Motor neuron (in vitro differentiated cells): ENCODE data around the gene MR1. TPM values are rescaled to one million over a fixed set of nuclear protein-coding genes. Genes with fewer than 3 reads are reported as not detected.
A peak's percentile ranks its signal among the peaks of the same experiment; 100 is the strongest.

Source experiments
- ATAC-seq, 8 experiments: fragments of 200-7000 bp; cut with Tn5 transposase; replicated peaks in 6 of 8; 2 replicates each; pipeline ENCODE4 v1.8.0; 2021; ENCODE audit warnings: mild to moderate bottlenecking in 8 of 8, moderate library complexity in 8 of 8
- H3K27ac ChIP-seq, 2 donors: fragments of 250-450 bp; sonication (Bioruptor Pico); 2 replicates each; pipeline ENCODE4 v1.9.0; 2021; ENCODE audit warnings: antibody characterized with exemption in 2 of 2, mild to moderate bottlenecking in 2 of 2, moderate library complexity in 1 of 2
- H3K4me1 ChIP-seq, 2 donors: fragments of 250-450 bp; sonication (Bioruptor Pico); replicated peaks in 1 of 2; 2 replicates each; pipeline ENCODE4 v1.6.1; 2021; ENCODE audit warnings: antibody characterized with exemption in 2 of 2, mild to moderate bottlenecking in 2 of 2, moderate library complexity in 1 of 2
- H3K4me3 ChIP-seq, 5 donors: fragments of 250-450 bp; sonication (Bioruptor Pico); 2 replicates each; pipeline ENCODE4 v1.9.0; 2021; ENCODE audit warnings: antibody characterized with exemption in 5 of 5, mild to moderate bottlenecking in 5 of 5, moderate library complexity in 4 of 5
- WGBS, 10 experiments: fragments of 450-650 bp; shearing (Covaris generic); methylation state at CpG; one replicate each; pipeline ENCODE4 v1.0.0; 2022; 5-methylcytosine and 5-hydroxymethylcytosine counted together
- in situ Hi-C, 9 experiments: fragments of 400-800 bp; cut with MboI; loops; one replicate each; pipeline ENCODE4 v1.15.0; 2021; ENCODE audit warnings: low sequenced_read_pairs in 9 of 9, low pct_unique_long_range_greater_than_20kb in 2 of 9; ENCODE audit not compliant: unreplicated experiment in 9 of 9
- total RNA-seq, 8 experiments: library from RNA; unstranded; fragments of 300-600 nt; gene quantifications; 2 replicates each; pipeline versions ENCODE4 v1.2.3 to v1.2.4, GENCODE V29; 2022

Gene MR1
- total RNA-seq = 10 to 100 TPM in 3 of 8 experiments, 1 to 10 TPM in 2, under 1 TPM in 3; 0.05 to 41.8 (median 2.3) TPM

DNA sequence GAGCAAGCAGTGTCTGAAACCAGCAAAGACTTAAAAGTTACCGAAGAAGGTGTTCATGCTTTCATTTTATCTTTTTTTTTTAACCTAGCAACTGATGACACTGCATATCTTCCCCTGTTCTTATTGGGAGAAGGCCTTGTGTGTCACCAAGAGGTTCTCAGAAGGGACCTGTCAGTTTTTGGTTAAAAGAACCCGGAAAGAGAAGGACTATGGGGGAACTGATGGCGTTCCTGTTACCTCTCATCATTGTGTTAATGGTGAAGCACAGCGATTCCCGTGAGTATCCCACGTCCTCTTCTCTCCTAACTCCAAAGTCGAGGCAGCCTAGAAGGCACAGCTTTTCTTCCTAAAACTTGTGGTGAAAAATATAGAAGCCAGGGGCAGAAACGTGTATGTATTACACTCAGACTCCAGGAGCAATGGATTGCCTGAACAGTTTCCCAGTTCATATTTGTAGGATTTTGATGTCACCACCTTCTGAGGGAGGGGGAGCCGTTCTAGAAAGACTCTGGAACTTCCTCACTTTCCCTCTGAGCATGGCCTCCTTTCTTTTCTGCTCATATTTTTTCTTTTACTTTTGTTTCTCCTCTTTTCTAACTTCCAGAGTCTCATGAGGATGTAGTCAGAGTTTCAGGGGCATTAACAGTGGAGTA is at the start of gene MR1:
MR1 (plus strand) TSS at position 185 of the 653 bp plus-strand sequence; CDS start at position 210, 25 bp downstream.
- in situ Hi-C loops = no loop called here
- Histone ChIP-seq H3K4me1 (peaks cover 0 to 4% of the 10 kb centered on the region in 2 donors), H3K4me3 (no peak within 1 kb of the TSS), H3K27ac (no peak within 1 kb of the TSS)
- peak in 7 of 8 experiments; percentile 48 to 97 (median 70) for ATAC-seq
- 0 to 100% (median 50%) methylated on average over 1 to 9 of the region's 9 CpGs for WGBS, 10 experiments

DNA sequence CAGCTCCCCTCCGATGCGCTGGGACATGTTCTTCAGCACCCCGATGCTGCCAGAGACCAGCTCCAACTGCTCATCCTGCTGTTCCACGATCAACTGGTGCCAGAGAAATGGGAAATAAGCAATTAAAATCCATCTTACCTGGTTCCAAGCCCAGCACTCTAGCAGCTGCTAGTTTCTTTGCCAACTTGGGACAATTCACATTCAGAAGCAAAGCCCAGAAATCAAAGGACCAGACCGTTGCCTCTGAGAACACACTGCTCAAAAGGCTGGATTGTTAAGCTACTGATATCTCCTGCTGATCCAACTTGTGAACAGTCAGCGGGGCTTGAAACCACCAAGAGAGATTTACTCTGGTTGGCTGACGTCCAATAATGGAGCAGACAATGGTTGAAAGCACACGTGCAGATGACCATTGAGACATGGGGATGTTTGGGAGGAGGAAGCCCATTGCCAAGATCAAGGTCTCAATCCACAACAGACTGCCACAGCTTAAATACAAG is 45.5 kb upstream of the MR1 start:
- in situ Hi-C loops = no loop called here
- WGBS, 10 experiments = 38 to 100% (median 70%) methylated on average over 2 to 8 of the region's 8 CpGs; no CpG with 5 or more reads in 1 of the 10 experiments
- Histone ChIP-seq H3K27ac (no peak overlapping the region), H3K4me3 (no peak overlapping the region), H3K4me1 (no peaks in the 10 kb centered on the region)
- peak in 2 of 8 experiments; percentile 25 to 56 for ATAC-seq

DNA sequence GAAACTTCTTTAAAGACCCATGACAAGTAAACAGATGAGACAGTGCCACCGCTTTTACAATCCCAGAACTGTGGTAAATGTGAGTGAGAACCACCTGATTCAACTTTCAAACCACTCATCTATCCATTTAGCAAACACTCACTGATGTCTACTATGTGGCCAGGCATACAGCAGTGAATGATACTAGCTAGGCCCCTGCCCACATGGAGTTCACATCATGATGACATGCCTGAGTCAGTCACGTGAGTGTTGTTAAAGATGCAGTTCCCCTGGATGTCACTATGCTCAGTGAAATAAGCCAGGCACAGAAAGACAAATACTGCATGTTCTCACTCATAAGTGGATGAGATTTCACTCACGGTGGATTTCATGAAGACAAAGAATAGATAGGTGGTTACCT is 39.5 kb upstream of the MR1 start:
- Histone ChIP-seq H3K27ac (no peak overlapping the region), H3K4me3 (no peak overlapping the region), H3K4me1 (no peaks in the 10 kb centered on the region)
- WGBS, 10 experiments = 20 to 100% (median 91%) methylated on average over 1 to 3 of the region's 3 CpGs
- ATAC-seq = peak in 1 of 8 experiments; percentile 36
- in situ Hi-C loops = no loop called here

DNA sequence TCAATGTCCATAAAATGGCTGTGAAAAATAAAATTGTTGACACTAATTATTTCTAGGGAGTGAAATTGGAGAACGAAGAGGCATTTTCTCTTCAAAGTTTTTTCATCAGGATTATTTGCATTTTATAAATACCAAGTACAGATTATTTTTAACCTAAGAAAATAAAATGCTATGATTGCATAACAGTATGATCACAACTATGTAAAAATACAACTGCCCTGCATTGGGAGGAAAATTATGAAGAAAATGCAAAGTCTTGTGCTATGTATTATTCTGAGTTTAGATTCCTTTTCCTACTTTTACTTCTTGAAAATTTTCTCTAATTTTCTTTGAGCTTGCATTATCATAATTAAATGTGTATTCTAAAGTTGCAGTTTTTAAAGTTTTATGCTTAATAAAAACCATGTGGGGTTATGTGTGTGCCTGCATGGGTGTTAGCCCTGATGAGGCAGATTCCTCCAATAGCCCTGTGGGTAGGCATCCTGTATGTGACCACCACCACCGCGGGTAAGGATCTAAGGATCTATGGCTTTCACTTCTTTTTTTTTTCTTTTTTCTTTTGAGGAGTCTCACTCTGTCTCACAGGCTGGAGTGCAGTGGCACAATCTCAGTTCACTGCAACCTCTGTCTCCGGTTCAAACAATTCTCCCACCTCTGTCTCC is 35.8 kb upstream of the MR1 start:
- in situ Hi-C loops = no loop called here
- WGBS, 10 experiments = 20 to 100% (median 85%) methylated on average over 1 to 4 of the region's 4 CpGs
- peak in 3 of 8 experiments; percentile 62 to 79 (median 67) for ATAC-seq

DNA sequence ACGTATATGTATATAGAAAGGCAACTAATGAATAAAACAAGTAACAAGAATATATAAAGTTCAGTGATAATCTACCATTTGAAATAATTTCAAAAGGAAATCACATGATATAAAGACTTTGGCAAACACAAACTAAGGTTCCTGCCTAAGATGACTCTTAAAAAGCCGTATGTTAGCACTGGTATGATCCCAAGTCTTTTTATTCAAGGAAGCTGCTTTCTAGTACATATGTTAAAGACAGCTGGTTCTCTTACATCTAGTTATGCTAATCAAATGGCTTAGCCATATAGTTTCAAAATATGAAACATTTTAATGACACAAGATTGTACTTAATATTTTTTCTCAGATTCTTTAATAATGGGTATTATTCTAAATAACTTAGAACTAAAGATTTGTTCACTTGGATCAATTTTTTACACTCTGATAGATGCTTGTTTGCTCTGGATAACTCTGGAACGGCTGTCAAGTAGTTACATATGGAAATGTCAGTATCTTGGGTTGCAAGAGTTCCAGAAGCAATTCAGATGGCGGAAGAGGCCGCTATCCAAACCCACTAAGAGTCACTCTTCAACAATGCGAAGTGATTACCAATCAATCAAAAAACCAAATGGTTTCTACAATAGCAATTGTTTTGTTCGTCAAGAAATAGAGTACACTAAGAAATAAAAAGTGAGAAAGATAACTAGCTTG is 32.5 kb upstream of the MR1 start:
- Histone ChIP-seq H3K4me3 (no peak overlapping the region), H3K27ac (no peak overlapping the region), H3K4me1 (no peaks in the 10 kb centered on the region)
- WGBS, 10 experiments = 68 to 100% (median 91%) methylated on average over 2 to 7 of the region's 7 CpGs
- ATAC-seq = no peak
- in situ Hi-C loops = loop anchor here in 1 of 9 experiments (25.0 kb wide), 1 partner anchor 89 kb away; the partner anchor contains the start of gene KIAA1614

More for the DNA sequence above, 35.8 kb upstream of the MR1 start:
- Histone ChIP-seq H3K4me3 (no peak overlapping the region), H3K4me1 (no peaks in the 10 kb centered on the region), H3K27ac (no peak overlapping the region)

DNA sequence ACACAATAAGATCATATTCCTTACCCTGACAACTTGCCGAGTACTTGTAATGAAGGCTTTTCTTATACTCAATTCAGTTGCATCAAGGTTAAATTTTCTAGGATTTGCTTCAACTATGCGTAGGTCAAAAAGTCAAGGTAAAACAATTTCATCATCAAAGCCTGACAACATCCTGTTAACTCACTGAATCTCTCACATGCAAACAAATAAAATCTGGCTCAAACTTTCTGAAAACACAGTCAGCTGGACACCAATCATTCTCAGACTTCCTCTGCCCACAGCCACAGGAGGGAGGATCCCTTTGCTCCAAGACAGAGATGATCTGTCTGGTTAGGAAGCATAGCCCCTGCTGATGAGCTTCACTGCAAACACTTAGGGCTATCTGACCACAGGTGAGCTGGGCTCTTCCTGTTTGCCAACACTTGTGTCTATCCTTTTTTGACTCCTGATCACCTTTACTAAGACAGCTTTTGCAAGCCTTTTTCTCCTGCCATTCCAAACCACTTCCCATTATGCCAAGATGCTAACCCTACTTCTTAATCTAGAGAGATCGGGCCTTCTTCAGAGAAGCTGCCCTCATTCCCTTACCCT is 31.1 kb upstream of the MR1 start:
- in situ Hi-C loops = loop anchor here in 1 of 9 experiments (25.0 kb wide), 1 partner anchor 90 kb away; the partner anchor contains the start of gene KIAA1614
- H3K4me1 ChIP-seq = no peaks in the 10 kb centered on the region
- 95 to 100% (median 100%) methylated on average over 1 to 3 of the region's 3 CpGs for WGBS, 10 experiments
- H3K4me3 ChIP-seq = no peak overlapping the region
- no peak overlapping the region for H3K27ac ChIP-seq
- no peak for ATAC-seq

DNA sequence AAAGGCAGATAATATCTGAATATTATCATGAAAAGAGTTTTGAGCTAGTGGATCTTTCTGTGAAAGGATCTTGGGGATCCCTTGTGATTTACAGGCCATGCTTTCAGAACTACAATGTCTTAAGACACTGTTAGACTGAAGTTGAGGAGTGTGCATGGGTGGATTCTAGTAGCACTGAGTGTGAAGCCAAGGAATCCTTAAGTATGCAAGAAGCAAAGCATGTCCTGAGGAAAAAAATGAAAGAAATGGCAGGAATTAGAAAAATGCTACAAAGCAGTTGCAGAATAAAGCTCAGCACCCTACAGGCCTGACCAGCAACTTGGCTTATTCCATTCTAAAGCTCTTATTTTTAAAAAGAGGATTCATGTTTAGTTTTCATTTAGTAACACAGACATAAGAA is 23.0 kb upstream of the MR1 start:
- H3K27ac ChIP-seq = no peak overlapping the region
- H3K4me3 ChIP-seq = no peak overlapping the region
- peak in 3 of 8 experiments; percentile 61 to 86 (median 77) for ATAC-seq
- H3K4me1 ChIP-seq = no peaks in the 10 kb centered on the region
- in situ Hi-C loops = loop anchor here in 1 of 9 experiments (25.0 kb wide), 1 partner anchor 98 kb away; the partner anchor contains the start of gene KIAA1614

DNA sequence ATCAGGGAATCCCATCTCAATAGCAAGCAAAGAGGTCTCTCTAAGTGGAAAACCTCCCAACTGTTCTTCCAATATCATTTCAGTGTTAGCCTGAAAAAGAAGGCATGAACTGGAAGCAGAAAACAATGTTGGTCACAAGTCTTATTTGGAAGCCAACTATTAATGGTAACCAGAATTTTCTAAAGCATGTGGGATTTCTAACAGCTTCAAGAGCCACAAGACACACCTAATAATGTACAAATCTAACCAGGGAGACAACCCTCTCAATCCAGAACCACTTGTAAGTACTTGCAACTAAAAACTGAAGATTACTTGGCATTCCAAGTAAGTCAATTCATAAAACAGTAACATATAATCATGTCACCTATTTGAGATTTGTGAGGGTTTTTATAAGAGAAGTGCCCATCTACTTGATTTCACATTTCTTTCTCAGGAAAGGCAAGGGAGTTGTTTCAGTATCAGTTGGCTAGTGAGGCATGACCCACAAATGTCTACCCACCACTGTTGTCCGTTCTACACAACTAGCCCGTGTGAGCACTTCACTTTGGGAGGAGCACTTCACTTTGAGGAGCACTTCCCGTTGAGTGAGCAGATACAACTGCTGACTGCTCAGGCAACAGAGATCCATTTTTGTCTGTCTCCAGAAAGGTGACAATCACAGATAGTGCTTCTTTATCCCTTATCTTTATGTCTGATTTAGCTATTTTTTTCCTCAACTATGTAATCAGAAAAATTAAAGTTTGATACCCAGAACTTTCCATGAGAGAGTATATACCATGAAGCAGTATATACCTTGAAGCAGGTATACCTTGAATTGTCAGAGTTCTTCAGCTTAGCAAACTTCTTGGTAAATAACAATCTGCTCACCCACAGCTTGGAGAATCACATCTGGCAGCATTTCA is 22.2 kb upstream of the MR1 start:
- ATAC-seq = peak in 1 of 8 experiments; percentile 30
- Histone ChIP-seq H3K27ac (no peak overlapping the region), H3K4me1 (no peaks in the 10 kb centered on the region), H3K4me3 (no peak overlapping the region)
- 18 to 100% (median 81%) methylated on average over 2 to 3 of the region's 3 CpGs; no CpG with 5 or more reads in 3 of the 10 experiments for WGBS, 10 experiments
- in situ Hi-C loops = loop anchor here in 1 of 9 experiments (25.0 kb wide), 1 partner anchor 99 kb away; the partner anchor contains the start of gene KIAA1614

DNA sequence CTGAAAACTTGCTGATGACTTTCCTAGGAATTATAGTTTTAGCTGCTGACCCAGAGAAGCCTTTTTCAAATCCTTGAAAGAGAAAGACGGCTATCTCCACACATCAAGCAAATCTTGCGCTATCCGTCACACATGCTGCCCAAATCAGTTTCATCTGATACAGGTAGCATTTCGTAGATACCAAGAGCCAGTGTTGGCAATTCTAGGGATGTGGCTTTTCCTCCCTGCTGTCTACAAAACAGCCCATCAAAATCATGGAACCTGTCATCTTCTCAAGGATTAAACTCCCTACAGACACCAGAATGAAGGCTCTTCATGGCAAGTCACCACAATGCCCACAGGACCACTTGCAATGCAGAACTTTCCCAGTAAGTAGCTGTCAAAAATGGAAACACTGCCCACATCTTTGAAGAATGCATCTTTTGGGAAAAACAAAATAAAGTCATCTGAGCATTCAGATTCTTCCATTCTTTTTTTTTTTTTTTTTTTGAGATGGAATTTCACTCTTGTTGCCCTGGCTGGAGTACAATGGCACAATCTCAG is 21.5 kb upstream of the MR1 start:
- in situ Hi-C loops = loop anchor here in 1 of 9 experiments (25.0 kb wide), 1 partner anchor 100 kb away; the partner anchor contains the start of gene KIAA1614
- ATAC-seq = no peak
- WGBS, 10 experiments = 73 to 100% (median 94%) methylated on average over 1 to 4 of the region's 4 CpGs; no CpG with 5 or more reads in 2 of the 10 experiments
- Histone ChIP-seq H3K4me1 (no peaks in the 10 kb centered on the region), H3K27ac (no peak overlapping the region), H3K4me3 (no peak overlapping the region)

DNA sequence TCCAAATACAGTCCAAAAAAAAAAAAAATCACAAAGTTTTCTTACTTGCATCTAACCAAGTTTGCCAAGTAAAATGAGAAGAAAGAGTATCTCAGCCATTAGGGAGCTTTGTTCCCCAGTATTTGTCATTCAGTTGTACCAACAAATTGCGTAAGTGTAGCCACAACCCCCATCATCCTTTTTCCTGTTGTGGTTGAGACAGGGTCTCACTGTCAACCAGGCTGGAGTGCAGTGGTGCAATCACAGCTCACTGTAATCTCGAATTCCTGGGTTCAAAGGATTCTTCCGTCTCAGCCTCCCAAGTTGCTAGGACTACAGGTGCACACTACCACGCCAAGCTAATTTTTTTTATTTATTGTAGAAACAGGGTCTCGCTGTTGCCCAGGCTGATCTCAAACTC is 20.6 kb upstream of the MR1 start:
- no peak overlapping the region for H3K27ac ChIP-seq
- 80 to 100% (median 90%) methylated on average over 1 to 5 of the region's 5 CpGs; no CpG with 5 or more reads in 1 of the 10 experiments for whole genome bisulfite sequencing, 10 experiments
- H3K4me3 ChIP-seq = no peak overlapping the region
- in situ Hi-C loops = loop anchor here in 1 of 9 experiments (25.0 kb wide), 1 partner anchor 101 kb away; the partner anchor contains the start of gene KIAA1614
- ATAC-seq = no peak
- H3K4me1 ChIP-seq = no peaks in the 10 kb centered on the region

DNA sequence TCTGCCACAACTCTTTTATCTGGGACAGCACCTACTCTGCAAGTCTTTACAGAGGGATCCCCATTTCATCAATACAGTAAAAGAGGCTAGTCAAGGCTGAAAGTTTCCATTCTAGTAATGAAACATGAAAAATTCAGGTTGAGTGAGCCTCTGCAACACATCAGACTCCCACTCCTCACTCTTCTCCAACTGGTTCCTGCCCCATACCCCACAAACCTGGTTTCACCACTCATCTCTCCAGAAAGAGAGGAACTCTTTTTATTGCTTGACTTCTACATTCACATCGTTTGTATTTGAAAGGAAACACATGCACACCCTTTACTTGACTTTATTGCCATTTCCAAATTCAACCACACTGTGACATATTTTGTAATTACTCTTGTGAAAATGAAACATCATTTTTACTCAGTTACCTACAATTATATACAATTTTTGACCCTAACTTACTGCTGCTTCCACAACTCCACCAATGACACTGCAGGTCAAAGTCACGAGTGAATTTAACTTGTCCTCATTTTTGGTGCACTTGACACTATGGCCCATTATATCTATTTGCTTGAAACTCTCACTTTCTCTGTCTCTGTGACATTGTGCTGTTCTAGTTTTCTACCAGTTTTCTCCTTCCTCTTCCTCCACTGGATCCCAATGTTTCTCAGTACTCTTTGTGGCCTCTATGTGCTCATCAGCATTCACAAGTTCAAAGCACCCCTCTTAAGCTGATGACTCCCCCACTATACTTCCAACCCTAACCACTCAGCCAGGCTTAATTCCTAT is 19.1 kb upstream of the MR1 start:
- 13 to 100% (median 86%) methylated on average over 1 to 2 of the region's 2 CpGs for WGBS, 10 experiments
- no peak for ATAC-seq
- H3K27ac ChIP-seq = no peak overlapping the region
- H3K4me1 ChIP-seq = no peaks in the 10 kb centered on the region
- in situ Hi-C loops = loop anchor here in 1 of 9 experiments (25.0 kb wide), 1 partner anchor 102 kb away; the partner anchor contains the start of gene KIAA1614
- no peak overlapping the region for H3K4me3 ChIP-seq
